HFF-Myc (cell line): ENCODE results near the gene DZIP3.
A peak's percentile ranks its signal among the peaks of the same experiment; 100 is the strongest.

ENCODE experiments used
- DNase-seq: peaks from one replicate; pipeline ENCODE4 v3.0.0-alpha.2; 2011; ENCODE audit warnings: low read depth; ENCODE audit errors: extremely low read depth
- H3K4me3 ChIP-seq: replicated peaks from 2 replicates; pipeline ENCODE4 v1.5.1; 2011; ENCODE audit warnings: low read depth, mild to moderate bottlenecking, control low read depth, low read length
- CTCF ChIP-seq: IDR thresholded peaks from 2 replicates; pipeline ENCODE4 v1.5.1; 2012; ENCODE audit warnings: mild to moderate bottlenecking, low read depth, low read length, control low read depth; ENCODE audit errors: missing control alignments

The DZIP3 gene, protein sequence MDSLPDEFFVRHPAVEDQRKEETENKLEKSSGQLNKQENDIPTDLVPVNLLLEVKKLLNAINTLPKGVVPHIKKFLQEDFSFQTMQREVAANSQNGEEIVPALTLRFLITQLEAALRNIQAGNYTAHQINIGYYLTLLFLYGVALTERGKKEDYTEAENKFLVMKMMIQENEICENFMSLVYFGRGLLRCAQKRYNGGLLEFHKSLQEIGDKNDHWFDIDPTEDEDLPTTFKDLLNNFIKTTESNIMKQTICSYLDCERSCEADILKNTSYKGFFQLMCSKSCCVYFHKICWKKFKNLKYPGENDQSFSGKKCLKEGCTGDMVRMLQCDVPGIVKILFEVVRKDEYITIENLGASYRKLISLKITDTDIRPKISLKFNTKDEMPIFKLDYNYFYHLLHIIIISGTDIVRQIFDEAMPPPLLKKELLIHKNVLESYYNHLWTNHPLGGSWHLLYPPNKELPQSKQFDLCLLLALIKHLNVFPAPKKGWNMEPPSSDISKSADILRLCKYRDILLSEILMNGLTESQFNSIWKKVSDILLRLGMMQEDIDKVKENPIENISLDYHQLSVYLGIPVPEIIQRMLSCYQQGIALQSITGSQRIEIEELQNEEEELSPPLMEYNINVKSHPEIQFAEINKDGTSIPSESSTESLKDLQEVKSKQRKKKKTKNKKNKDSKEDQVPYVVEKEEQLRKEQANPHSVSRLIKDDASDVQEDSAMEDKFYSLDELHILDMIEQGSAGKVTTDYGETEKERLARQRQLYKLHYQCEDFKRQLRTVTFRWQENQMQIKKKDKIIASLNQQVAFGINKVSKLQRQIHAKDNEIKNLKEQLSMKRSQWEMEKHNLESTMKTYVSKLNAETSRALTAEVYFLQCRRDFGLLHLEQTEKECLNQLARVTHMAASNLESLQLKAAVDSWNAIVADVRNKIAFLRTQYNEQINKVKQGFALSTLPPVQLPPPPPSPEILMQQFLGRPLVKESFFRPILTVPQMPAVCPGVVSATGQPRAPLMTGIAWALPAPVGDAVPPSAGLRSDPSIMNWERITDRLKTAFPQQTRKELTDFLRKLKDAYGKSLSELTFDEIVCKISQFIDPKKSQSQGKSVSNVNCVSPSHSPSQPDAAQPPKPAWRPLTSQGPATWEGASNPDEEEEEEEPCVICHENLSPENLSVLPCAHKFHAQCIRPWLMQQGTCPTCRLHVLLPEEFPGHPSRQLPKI

DNA sequence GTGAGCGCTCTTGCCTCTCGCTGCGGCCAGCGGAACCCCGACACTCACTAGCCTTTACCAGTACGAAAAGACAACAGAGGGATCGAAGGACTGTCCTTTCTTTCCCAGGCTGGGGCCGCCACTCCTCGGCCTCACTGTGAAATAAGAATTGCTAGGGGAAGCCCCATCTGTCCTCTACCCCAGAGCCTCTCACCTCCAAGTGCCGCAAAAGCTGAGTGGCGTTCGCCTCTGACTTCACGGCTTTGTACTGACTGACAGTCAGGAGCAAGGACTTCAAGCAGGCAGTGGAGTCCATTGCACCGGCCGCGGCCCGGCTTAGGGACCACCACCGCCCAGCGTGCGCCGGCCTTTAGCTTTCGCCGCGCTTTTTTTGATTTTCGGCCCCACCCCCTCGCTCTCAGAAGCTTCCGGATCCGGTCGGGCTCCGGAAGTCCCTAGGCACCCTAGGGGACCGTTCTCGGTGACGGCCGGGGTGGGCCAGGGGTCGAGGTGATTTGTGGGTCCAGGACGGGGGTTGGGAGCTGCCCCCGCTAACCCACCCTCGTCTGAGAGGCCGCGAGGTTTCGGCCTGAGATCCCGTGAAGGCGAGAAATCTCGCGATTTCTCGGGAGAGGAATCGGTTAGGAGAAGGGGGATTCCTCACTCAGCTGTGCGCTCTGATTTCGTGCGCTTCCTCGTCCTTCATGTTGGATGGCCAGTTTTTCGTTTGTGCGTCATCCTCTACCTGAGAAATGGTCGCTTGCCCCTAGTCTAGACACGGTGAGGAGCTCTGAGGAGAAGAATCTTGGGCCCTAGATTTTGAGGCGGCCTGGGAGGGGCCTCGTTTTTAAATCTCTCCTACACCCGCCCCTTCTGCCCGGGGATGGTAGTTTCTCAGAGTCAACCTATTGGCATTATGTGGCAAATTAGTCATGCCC lies at the start of gene DZIP3, which contains the start of gene CIP2A:
Gene DZIP3 (plus strand): TSS at position 642 of the 917 bp plus-strand sequence. CDS start 15,685 bp downstream, outside the sequence.
Gene CIP2A (minus strand): TSS at position 358 of the 917 bp plus-strand sequence. CDS start 63 bp downstream, at position 295.
- no peak for TF ChIP-seq CTCF
- peak; percentile 72 for DNase-seq
- H3K4me3 ChIP-seq, result peak within 1 kb of the TSS; percentile 79

DNA sequence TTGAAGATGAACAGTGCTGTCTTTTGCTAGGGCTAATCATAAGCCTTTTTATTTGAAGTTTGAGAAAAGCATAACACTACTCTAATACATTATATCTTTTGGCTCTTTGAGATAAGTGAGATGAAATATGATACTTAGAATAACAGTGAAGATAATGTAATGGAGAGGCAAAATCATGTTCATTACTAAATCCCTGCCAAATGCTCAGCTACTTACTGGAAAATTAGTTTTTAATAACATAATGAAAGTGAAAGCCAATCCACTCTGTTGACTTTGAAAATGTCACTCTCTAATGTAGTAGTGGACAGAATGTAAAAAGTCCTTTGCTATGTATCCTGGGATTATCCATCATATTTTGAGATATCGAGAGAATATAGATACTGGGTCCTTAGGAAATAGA lies 43.3 kb upstream of the DZIP3 start:
- no peak for DNase-seq
- H3K4me3 ChIP-seq, result no peak overlapping the region
- no peak for TF ChIP-seq CTCF

- no peak overlapping the region for H3K4me3 ChIP-seq
- no peak for TF ChIP-seq CTCF
- no peak for DNase-seq
These were observed 42.8 kb upstream of the DZIP3 start for GRCh38 chr3:108546692-108547091.

DNA sequence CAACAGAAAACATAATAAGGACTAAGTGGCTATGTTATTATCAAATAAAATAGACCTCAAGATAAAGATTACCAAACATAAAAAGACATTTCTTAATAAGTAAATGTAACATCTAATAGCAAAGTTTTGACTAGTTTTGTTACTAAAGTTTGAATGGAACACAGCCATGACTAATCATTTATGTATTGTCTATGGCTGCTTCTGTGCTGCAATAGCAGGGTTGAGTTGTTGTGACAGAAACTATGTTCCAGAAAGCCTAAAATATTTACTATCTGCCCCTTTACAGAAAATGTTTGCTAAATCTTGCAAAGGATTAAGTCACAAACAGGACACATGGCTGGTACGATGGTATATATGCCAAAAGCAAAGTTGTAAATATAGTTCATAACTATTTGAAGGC lies 41.2 kb upstream of the DZIP3 start:
- no peak for TF ChIP-seq CTCF

DNA sequence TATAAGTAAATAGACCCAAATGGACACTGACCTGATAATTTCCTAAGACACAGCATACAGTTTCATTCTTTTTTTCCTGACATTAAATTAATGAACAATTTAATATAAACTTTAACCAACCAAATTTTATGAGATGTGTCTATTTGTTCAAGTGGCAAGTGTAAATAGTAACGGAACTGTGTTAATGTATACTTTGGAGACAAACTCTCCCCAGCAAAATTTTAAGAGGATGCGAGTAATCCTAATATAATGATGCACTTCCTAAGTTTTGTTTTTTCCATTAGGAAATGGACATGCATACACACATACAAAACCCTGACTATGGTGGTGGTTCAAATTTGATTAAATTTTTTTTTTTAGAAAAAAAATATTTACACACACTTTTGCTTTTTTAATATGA lies 40.6 kb upstream of the DZIP3 start:
- DNase-seq, result no peak
- TF ChIP-seq CTCF, result no peak
- H3K4me3 ChIP-seq, result no peak overlapping the region

More for the DNA sequence above, 41.2 kb upstream of the DZIP3 start:
- H3K4me3 ChIP-seq, result no peak overlapping the region
- DNase-seq, result no peak
